CD4-positive, alpha-beta T cell treated with Interleukin-4 for 1 hour (primary cell): Measurements from ENCODE around the gene TAF11L3.
"Not testable (repeated sequence)": the region's sequence is repeated elsewhere in the genome, so short reads cannot be mapped to it uniquely, and the experiment has no call there.

Experiments used
- DNase-seq, 2 donors: peaks; one replicate each; pipeline ENCODE4 v3.0.0-alpha.2; 2020 to 2022

The TAF11L3 gene

DNA sequence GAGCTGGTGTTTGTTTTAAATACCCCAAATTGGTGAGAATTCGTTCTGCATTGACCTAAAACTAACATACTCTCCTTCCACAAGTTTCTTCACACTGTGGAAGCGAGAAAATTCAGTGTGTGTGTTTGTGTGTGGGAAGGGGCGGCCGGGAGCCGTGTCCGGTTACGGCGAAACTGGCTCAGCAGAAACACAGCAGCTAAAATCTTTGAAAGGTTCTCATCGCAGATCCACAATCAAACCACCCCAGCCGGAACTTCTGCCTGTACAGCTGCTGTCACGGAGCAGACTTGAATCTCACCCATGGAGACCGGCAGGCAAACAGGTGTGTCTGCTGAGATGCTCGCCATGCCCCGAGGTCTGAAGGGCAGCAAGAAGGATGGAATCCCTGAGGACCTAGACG is at the start of gene TAF11L3:
TSS of gene TAF11L3 (plus strand) at position 301 of the 400 bp plus-strand sequence.
- DNase-seq, result not testable (repeated sequence)

DNA sequence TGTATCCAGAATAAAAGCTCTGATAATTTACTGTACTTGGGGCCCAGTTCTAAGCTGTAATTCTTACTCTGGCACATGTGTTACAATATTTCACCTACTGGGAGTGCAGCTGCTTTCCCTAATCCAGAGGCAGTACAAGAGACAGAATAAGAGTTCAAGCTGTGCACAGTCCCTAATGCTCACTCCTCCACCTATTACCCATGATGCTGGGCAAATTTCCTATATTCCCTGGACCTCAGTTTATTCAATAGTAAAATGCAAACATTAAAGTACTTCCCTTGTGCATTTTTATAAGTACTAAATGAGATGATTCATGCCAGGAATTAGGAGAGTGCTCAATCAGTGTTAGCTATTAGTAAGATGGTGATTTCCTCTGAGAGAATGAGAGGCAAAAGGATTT is 48.1 kb upstream of the TAF11L3 start:
- no peak for DNase-seq

DNA sequence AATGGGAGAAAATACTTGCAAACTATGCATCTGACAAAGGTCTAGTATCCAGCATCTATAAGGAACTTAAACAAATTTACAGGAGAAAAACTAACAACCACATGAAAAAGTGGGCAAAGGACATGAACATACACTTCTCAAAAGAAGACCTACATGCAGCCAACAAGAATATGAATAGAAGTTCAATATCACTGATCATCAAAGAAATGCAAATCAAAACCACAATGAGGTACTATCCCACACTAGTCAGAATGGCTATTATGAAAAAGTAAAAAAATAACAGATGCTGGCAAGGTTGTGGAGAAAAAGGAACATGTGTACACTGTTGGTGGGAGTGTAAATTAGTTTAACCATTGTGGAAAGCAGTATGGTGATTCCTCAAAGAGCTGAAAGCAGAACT is 43.1 kb upstream of the TAF11L3 start:
- DNase-seq, result not testable (repeated sequence)

DNA sequence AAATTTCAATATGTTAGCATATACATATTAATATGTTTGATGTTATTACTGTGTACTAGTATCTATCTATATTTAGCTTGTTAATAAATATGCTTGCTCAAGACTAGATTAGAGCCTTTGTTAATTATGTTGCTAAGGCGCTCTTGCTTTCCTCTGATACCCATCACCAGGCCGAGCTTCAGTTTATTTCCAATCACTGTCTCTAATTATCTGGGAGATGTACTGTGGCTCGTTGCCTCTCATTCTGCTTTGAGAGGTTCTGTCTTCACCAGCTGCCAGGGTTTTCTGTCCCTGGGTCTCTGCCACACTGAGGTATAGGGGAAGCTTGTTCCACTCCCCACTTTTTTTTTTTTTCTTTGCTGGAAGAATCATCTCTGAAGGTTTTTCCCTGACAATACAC is 41.1 kb upstream of the TAF11L3 start:
- no peak for DNase-seq

DNA sequence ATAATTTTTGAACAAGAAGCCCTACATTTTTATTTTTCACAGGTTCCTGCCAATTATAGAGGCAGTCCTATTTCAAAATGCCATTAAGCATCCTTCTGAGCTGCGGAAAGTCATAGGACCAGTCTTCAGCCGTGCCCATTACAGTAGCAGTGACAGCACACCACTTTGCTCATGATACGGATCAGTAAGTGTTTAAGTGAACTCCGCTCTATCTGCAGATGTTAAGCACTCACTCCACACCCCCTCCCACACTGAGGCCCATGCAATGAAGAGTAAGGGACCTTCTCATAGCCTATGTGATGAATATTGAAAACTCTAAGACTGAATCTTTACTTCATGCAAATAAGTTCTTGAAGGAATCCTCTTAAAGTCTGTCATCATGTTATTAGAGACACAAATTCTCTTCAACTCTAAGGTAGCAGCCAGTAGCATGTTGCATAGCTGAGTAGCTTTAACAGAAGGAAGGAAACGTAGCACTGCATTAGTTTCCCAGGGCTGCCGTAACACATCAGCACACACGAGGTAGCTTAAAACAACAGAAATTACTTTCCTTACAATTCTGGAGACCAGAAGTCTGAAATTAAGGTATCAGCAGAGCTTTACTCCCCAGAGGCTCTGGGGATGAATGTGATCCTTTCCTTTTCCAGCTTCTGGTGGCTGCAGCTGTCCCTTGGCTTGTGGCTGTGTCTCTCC is 40.4 kb upstream of the TAF11L3 start:
- DNase-seq, result no peak

DNA sequence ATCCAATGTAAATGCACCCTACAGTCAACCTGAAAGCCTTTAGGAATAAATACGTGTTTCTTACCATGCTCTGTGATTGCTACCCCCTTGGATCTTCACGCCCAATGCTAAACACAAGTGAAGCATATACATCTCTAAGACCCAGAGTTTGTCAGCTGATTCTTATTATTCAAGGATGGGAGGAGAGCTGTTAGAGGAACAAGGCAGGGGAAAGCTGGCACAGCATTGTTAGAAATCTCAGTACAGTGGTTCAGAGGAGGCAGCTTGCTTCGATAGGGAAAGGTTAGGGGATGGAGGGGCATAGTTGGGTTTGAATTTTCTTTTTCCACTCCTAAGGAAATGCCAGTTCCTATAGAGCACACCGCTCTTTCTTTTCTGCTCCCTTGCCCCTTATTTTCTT is 36.8 kb upstream of the TAF11L3 start:
- no peak for DNase-seq

DNA sequence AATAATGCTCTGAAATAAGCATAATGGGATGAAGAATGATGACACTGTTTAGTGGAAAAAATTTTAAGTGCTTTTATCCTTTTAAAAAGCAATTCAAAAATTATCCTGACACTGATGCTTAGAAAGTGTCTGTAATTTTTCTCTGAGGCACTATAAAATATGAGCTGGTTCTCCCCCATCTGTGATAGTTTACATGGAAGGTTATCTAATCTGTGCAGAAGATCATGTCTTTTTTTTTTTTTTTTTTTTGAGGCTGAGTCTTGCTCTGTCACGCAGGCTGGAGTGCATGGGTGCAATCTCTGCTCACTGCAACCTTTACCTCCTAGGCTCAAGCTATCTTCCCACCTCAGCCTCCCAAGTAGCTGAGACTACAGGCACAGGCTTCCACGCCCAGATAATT is 35.4 kb upstream of the TAF11L3 start:
- DNase-seq, result no peak

DNA sequence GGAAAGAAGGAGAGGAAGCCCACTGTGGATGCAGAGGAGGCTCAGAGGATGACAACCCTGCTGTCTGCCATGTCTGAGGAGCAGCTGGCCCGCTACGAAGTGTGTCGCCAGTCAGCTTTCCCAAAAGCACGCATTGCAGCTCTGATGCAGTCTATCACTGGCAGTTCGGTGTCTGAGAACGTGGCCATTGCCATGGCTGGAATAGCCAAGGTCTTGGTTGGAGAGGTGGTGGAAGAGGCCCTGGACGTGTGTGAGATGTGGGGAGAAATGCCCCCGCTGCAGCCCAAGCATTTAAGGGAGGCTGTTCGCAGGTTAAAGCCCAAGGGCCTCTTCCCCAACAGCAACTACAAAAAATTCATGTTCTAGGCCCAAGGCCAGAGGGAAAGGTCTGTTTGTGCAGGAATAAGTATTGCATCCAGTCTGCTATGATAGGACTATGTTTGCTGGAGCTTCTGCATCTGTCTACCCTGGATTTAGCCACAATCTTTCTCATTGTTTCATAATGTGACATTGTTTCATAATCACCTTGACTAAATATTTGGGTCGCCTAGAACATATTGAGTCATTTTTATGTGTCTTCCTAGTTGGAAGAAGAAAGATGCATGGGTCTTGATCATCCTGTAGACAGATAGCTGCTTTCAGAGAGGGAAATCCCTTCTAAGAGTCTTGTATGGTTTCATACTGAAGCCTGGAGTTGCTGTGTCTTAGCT is 31.5 kb upstream of the TAF11L3 start:
- DNase-seq, result not testable (repeated sequence)

DNA sequence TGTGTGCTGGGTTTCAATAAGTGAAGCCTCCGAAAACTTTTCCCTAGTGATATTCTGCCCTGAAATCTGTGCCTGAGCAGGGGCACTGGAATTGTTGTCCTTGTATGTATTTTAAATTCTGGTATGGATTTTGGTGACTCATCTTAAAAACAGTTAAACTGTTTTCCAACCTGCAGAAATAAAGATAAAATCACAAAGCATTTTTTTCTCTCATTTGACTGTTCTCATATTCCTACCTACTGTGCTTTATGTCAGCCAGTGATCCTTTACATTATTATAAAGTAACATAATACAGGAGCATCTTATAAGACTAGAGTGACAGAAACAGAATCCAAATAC is 31.0 kb upstream of the TAF11L3 start:
- no peak for DNase-seq

DNA sequence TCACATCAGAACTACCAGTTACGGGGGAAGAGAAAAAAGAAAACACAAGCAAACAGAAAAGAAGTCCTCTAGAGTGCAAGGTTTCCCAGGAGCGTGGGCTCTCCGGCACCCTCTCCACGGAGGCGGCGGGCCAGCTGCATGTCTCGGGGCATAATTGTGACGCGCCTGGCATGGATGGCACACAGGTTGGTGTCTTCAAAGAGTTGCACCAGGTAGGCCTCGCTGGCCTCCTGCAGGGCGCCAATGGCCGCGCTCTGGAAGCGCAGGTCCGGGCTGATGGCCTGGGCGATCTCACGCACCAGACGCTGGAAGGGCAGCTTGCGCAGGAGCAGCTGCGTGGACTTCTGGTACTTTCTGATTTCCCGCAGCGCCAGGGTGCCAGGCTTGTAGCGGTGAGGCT is 26.9 kb upstream of the TAF11L3 start:
- DNase-seq, result not testable (repeated sequence)

DNA sequence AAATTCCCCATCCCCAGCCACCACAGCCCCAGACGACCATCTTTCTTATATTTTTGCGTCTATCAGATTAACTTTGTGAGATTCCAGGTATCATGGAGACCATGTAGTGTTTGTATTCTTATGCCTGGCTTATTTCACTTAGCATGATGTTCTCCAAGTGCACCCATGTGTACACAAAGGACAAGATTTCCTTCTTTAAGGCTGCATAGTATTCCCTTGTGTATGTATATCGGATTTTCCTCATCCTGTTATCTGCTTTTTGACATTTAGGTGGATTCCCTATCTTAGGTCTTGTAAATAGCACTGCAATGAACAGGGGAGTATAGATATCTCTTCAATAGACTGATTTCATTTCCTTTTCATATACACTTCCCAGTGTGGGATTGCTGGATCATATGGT is 25.4 kb upstream of the TAF11L3 start:
- no peak for DNase-seq

DNA sequence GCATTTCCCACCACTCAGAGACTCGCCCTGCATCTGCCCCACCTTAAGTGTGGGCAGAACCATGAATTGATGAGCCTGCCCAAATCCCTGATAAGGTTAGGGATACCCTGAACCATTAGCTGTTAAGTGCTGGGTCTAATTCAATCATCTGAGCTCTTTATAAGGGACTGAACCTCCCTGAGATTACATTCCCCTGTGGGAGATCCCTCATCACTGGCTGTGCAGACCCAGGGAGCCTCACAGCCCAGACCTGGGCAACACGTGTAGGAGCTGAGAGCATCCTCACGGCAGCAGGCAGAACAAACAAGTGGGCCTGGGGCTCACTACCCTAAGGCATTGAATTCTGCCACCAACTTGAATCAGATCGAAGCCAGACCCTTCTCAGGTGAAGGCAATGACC is 20.7 kb upstream of the TAF11L3 start:
- DNase-seq, result no peak

DNA sequence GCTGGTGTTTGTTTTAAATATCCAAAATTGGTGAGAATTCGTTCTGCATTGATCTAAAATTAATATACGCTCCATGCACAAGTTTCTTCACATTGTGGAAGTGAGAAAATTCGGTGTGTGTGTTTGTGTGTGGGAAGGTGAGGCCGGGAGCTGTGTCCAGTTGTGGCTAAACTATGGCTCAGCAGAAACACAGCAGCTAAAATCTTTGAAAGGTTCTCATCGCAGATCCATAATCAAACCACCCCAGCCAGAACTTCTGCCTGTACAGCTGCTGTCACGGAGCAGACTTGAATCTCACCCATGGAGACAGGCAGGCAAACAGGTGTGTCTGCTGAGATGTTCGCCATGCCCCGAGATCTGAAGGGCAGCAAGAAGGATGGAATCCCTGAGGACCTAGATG is 20.2 kb upstream of the TAF11L3 start, which contains the start of gene TAF11L2:
TSS of gene TAF11L2 (plus strand) at position 301 of the 400 bp plus-strand sequence.
- not testable (repeated sequence) for DNase-seq

DNA sequence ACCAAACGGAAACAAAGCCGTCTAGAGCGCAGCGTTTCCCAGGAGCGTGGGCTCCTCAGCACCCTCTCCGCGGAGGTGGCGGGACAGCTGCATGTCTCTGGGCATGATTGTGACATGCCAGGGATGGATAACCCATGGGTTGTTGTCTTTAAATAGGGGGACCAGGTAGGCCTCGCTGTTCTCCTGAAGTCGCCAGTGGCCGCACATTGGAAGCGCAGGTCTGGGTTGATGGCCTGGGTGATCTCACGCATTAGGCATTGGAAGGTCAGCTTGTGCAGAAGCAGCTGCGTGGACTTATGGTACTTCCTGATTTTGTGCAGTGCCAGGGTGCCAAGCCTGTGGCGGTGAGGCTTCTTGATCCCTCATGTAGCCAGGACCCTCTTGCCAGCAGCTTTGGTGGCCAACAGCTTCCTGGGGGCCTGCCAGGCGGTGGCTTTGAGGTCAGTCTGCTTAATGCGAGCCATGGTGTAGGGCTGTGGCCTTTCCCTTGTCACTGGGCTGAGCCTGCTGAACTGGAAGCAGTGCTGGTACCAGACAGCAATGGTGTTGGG is 6.3 kb upstream of the TAF11L3 start:
- no peak for DNase-seq

DNA sequence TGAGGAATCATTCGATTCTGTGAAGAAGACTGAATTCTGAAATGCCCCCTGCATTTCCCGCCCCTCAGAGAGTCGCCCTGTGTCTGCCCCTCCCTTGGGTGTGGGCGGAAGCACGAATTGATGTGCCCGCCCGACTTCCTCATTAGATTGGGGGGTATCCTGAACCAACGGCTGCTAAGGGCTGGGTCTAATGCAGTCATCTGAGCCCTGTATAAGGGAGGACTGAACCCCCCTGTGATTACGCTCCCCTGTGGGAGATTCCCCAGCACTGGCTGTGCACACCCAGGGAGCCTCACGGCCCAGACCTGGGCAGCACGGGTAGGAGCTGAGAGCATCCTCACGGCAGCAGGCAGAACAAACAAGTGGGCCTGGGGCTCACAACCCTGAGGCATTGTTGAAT is 641 bp upstream of the TAF11L3 start:
- DNase-seq, result not testable (repeated sequence)

DNA sequence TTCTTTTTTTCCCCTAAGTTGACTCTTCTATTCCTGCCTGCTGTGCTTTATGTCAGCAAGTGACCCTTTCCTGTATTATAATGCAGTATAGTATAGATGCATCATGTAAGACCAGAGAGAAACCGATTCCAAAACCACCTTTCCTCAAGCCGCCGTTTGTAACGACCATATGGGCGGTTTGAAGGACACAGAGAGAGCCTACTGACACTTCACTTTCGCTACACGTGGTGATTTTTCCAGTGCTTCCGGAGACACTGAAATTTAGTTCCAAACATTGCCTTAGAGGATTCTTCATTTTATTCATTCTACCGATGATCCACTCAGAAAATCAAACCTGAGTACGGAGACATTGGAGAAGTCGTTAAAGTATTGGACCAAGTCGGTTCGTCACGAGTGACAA is 1.3 kb downstream of the TAF11L3 start:
- not testable (repeated sequence) for DNase-seq

DNA sequence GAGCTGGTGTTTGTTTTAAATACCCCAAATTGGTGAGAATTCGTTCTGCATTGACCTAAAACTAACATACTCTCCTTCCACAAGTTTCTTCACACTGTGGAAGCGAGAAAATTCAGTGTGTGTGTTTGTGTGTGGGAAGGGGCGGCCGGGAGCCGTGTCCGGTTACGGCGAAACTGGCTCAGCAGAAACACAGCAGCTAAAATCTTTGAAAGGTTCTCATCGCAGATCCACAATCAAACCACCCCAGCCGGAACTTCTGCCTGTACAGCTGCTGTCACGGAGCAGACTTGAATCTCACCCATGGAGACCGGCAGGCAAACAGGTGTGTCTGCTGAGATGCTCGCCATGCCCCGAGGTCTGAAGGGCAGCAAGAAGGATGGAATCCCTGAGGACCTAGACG is 3.3 kb downstream of the TAF11L3 start, which contains the start of gene TAF11L4:
TSS of gene TAF11L4 (plus strand) at position 301 of the 400 bp plus-strand sequence.
- not testable (repeated sequence) for DNase-seq

DNA sequence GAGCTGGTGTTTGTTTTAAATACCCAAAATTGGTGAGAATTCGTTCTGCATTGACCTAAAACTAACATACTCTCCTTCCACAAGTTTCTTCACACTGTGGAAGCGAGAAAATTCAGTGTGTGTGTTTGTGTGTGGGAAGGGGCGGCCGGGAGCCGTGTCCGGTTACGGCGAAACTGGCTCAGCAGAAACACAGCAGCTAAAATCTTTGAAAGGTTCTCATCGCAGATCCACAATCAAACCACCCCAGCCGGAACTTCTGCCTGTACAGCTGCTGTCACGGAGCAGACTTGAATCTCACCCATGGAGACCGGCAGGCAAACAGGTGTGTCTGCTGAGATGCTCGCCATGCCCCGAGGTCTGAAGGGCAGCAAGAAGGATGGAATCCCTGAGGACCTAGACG is 6.8 kb downstream of the TAF11L3 start, which contains the start of gene TAF11L5:
TSS of gene TAF11L5 (plus strand) at position 301 of the 400 bp plus-strand sequence.
- DNase-seq, result not testable (repeated sequence)

DNA sequence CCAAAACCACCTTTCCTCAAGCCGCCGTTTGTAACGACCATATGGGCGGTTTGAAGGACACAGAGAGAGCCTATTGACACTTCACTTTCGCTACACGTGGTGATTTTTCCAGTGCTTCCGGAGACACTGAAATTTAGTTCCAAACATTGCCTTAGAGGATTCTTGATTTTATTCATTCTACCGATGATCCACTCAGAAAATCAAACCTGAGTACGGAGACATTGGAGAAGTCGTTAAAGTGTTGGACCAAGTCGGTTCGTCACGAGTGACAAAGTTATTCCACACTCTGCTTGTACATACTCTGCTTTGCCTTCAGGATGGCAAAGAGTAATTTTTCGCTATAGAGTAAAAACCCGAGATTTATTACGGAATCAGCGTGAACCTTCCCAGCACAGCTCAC is 8.3 kb downstream of the TAF11L3 start:
- DNase-seq, result peak in 1 of 2 donors; percentile 29

DNA sequence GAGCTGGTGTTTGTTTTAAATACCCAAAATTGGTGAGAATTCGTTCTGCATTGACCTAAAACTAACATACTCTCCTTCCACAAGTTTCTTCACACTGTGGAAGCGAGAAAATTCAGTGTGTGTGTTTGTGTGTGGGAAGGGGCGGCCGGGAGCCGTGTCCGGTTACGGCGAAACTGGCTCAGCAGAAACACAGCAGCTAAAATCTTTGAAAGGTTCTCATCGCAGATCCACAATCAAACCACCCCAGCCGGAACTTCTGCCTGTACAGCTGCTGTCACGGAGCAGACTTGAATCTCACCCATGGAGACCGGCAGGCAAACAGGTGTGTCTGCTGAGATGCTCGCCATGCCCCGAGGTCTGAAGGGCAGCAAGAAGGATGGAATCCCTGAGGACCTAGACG is 10.2 kb downstream of the TAF11L3 start, which contains the start of gene TAF11L6:
TSS of gene TAF11L6 (plus strand) at position 301 of the 400 bp plus-strand sequence.
- DNase-seq, result not testable (repeated sequence)
